Left kidney (tissue), 2 donors: ENCODE measurements around the gene DDN. TPM values are rescaled to one million over a fixed set of nuclear protein-coding genes. Genes with fewer than 3 reads are reported as not detected.

ENCODE experiments used
- DNase-seq: peaks from one replicate; pipeline ENCODE4 v3.0.0-alpha.2; 2013
- polyA plus RNA-seq: library from polyadenylated mRNA; unstranded; fragments of 120-200 nt; gene quantifications from one replicate; pipeline ENCODE4 v1.2.1, GENCODE V29; 2013; ENCODE audit not compliant: insufficient read length

DDN gene
- polyA plus RNA-seq, 1 donor, result 65.9 TPM

DNA sequence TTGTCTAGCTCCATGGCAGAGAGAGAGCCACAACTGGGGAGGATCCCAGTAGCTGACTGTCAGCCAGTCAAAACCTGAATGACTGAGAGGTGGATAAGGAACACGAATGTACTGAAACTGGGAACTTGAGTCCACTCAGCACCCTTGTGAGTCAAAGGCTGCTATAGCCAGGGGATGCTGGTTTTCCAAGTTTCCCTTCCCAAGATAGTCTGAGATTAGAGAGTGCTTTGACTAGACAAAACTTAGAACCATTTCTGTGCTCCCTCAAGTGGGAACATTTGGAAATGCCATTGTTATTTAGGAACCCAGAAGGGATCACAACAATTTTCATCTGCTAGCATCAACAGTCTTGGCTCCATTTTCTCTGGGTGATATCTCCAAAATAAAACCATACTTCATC lies 15.4 kb upstream of the DDN start:
- no peak for DNase-seq

DNA sequence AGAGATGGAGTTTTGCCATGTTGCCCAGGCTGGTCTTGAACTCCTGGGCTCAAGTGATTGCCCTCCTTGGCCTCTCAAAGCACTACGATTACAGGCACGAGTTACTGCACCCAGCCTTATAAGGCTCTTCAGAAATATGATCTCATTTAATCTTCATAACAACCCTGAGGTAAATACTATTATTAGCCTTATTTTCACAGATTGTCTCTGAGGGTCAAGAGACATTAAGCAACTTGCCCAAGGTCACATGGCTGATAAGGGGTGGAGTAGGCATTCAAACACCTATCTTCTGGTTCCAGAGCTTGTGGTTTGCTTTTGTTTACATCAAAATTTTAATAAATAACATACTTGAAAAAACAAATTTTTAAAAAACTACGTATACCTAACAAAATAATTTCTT lies 14.3 kb upstream of the DDN start:
- no peak for DNase-seq

DNA sequence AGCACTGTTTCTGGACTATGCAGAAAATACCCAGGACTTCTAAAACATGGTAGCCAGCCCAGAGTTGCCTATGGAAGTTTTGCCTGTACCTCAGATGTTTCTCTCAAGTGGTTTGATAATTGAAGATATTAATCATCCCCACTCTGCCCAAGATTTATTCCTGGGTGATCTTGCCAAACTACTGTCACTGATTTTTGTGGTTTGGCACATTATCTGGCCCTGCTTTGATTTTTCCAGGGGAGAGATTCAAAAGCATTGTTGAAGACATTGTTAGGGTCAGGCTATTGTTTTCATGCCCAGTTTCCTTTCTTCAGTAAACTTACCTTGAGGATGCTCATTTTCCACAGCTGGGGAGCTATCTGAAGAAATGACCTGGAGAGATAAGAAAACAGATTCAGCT lies 13.6 kb upstream of the DDN start:
- no peak for DNase-seq

DNA sequence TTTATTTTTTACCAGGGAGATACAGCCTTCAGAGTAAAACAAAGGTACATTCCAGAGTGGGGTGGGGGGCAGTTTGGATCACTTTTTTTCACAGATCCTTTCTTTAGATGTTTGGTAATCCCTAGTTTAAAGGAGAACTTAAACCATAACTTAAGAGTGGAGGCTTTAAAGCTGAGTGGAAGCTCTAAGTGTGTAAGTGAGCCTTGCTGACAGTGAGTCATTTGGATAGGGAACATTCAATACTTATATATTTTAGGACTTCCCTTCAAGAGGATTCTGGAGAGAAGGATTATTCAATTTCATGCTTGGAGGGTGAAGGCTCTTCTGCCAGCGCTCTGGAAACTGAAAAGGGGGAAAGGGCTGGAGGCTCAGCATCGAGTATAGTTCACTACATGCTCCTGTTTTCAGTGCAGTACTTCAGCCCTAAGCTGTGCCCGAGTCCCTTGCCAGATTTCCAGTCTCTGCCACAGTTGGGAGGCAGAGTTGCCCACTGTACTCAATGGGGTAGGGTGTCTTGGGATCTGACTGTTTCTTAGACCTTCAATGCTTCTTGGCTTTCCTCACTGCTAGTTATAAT lies 11.0 kb upstream of the DDN start:
- no peak for DNase-seq

DNA sequence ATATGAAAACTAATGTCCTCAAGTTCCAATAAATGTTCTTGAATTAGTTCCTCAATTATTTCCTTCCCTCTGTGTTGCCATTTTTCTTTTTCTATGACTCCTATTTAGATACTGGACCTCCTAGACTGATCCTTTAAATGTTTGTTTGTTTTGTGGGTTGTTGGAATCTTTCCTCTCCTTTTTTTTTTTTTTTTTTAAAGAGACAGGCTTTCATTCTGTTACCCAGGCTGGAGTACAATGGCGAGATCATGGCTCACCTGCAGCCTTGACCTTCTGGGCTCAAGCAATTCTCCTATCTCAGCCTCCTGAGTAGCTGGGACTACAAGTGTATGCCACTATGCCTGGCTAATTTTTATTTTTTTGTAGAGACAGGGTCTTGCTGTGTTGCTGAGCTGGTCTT lies 9.8 kb upstream of the DDN start:
- DNase-seq, result no peak

DNA sequence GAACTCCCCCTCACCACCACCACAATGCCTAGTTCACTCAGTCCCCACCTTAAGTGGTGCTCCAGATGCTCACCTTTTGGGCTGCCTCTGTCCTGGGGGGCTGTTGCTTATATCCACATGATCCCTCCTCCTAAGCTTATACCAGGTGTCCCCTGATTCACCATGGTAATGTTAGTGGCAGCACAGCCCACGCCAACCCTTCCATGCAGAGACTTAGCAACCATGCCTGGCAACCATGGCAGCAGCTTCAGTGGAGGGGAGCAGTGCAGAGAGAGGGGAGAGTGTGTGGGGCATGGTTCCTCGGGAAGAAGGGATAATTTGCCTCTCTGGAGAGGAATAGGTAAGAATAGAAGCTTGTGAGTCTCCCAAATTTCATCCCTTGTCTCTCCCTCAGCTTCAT lies 1.2 kb upstream of the DDN start:
- DNase-seq, result no peak

DNA sequence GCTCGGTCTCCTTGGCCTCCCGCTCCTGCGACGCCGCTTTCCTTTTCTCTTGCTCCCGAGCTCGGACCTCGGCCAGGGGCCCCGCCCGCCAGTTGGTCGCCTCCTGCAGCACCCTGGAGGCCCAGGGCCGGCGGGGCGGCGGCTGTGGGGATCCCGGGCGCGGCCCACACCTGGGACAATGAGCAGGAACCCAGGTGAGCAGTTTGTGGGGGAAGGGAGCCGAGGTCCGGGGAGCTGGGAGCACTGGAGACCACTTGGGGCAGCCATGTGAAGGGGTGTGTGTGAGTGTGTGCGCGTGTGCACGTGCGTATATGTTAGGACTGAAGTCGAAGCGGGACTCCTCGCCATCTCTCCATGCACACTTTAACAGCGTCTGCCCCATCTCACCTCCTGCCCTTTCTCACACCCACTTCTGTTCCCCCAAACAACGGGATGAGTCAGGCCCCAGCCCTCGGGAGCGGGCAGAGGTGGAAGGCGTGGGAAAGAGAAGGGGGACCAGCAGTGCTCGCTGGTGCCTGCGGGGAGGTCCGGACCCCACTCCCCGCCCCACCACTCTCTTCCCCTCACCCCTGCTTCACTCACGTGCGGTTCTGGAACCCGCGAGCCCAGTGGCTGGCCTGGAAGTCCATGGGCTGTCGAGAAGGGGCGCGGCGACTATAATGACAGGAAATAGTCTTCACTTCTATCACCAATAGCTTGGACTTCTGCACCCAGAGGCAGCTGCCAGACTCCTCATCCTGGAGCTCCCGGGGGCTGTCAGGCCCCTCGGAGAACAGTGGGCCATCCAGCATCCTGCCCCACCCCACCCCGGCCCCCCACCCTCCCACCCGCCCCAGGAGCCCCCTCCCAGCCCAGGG lies 450 bp downstream of the DDN start:
- DNase-seq, result no peak

DNA sequence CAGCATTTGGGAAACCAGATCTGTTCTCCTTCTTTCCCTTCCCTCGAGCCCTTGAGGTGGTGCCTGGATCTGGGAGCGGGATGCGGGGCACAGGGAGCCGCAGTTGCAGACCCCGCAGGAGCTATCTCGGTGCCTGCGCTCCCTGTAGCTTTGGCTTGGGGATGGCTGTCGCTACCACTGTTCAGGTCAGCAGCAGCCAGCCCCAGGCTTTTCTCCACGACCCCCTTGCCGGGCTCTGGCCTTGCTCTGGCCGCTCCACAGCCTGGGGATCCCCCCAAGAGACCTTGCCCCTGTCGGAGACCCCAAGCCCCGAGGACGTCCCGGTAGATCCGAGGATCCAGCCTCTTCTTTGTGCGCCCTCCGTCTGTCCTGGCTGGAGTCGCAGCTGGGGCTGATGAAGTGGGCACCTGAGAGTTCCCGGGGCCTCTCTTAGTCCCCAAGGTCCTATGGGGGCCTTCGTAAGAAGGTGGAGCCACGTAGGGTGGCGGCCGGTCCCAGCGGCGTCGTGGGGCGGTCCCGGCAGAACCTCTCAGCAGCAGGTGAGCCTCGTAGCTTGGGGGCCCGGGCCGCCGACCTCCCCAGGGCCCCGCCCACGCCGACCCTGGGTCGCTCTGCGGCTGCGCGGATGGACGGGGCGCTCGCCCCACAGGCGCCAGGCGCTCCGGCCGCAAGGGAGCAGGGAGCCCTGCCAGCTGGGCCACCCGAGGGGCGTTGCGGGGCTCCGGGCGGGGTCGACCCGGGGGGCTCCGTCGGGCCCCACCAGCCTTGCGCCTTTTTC lies 1.3 kb downstream of the DDN start:
- DNase-seq, result no peak

DNA sequence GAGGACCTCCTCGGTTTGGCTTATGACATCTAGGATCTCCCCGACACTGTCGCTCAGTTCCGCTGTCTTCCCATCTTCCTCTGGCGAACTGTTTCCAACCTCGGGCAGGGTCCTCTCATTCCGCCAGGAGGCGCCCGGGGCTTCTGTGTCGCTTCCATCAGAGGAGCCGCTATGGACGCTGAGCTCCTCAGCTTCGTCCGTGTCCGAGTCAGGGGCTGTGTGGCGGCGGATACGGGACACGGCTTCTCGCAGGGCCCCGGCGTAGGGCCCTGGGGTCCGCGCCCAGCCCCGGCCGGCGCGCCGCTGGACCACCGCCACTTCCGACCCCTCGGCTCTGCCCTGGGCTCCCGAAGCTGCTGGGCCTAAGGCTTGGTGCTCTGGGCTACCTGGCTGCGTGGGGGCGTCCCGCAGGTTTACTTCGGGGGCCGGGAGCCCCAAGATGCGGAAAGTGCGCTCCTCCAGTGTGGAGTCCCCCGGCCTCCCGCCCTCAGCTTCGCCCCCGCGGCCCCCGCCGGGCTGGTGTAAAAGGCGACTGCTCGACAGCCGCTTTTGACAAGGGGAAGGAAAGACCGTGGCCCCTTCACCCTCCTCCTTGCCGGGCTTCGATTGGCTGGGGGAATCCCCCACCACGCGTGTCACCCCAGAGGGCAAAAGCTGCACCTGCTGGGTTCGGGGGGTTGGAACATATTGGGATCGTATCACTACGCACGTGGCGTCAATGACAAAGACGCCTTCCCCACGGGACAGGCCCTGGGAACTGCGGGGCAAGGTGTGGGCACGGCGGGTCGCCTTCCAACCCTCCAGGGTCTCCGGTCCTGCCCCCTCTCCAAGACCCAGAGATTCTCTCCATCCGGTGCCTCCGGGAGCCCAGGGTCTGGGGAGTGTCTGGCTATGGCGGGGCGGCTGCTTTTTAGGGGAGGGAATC lies 2.1 kb downstream of the DDN start:
- peak; percentile 78 for DNase-seq

DNA sequence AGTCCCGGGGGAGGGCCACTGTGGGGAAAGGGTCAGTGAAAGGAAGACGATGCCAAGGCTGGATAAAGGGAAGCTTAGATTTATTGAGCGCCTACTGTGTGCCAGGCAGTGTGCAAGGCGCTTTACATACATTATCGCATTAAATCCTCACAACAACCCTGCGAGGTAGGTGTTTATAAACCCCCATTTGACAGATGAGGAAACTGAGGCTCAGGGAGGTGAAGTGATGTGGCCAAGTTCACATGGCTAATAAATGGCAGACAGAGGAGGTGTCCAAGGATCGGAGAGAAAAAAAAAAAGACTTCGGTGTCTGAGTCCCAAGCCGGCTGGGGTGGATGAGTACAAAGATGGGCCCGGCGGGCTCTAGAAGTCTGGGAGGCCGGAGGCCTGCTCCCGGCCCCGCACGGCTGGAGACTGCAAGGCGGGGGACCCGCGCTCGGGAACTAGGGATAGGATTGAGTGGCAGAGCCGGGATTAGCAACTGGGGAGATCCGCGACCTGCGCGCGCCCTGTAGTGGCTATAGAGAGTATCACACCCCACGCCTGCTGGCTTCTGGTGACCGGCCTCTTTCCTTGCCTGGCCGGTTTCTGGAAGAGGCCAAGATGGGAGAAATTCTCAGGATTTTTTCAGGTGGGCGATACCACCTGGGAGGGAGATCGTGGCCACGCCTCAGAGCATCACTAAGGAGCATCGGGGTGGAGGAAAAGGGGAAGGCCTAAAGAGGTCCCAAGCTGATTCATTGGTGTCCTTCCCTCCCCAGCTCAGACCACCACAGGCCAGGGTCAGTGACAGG lies 3.9 kb downstream of the DDN start:
- DNase-seq, result peak; percentile 85

DNA sequence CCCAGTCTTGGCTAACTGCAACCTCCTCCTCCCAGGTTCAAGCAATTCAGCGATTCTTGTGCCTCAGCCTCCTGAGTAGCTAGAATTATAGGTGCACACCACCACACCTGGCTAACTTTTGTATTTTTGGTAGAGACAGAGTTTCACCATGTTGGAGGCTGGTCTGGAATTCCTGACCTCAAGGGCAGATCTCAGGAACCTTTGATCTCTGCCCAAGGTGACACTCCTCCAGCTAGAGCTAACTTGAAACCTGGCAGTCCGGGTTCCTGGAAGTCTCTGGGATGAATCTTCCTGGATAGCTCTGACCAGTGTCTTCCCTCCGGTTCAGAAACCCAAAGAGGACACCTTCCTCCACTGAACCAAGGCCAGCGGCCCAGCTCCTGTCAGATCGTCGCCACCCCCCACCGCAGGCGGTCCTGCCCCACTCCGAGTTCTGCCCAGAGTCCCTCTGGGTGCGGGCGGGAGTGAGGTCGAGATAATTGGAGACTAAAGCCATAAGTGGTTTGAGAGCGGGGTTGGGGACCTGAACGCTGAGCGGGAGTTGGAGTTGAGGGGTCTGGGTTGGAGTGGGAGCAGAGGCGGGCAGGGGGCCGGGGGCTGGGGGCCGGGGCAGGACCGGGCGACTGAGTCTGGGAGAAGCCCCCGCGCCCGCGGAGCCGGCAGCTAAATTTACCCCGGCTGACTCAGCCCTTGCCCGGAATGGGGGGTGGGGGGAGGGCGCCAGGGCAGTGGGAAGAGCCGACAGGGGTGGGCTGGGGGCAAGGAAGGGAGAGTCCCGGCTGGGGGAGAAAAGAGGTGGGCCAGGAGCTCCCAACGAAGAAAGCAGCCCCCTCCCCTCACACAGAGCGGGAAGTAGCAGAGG lies 4.7 kb downstream of the DDN start:
- DNase-seq, result no peak

DNA sequence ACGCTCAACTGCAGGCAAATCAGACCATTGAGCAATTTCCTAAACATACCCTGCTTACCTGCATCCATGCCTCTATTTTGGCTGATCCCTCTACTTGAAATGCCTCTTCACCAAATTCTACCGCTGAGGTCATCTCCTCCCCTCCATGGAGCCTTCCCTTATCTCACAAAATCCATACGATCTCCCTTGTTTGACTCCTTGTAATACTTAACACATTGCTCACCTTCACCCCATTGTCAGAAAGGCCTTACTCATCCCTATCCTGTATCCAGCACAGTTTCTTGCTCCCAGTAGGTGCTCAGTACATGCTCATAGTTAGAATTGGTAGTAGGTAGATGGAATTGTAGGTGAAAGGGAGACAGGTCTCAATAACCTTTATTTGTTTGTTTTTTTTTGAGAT lies 5.4 kb downstream of the DDN start:
- no peak for DNase-seq

DNA sequence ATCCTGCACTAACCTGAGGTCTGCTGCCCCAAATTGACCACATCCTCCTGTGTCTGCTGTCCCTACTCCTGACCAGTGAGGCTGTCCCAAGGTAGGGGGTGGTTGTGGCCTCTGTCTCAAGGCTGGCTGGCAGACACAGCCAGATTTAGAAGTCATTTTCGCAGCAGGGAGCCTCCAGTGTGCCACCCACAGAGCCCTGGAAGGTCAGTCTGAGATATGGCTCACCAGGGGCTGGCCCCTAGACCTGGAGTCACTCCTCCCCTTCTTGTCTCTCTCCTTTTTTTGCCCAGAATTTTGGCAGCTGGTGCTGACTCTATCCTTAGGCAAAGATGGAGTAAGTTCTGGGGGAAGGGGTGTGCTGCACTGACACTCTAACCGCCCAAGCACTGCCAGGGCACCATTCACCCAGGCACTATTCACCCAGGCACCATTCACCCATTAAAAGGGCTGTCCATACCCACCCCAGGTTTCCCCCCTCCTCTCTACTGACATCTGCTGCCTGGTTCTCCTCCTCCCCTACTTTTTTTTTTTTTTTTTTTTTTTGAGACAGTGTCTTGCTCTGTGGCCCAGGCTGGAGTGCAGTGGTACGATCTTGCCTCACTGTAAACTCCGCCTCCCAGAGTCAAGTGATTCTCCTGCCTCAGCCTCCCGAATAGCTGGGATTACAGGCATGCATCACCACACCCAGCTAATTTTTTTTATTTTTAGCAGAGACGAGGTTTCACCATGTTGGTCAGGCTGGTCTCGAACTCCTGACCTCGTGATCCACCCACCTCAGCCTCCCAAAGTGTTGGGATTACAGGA lies 7.7 kb downstream of the DDN start:
- no peak for DNase-seq

DNA sequence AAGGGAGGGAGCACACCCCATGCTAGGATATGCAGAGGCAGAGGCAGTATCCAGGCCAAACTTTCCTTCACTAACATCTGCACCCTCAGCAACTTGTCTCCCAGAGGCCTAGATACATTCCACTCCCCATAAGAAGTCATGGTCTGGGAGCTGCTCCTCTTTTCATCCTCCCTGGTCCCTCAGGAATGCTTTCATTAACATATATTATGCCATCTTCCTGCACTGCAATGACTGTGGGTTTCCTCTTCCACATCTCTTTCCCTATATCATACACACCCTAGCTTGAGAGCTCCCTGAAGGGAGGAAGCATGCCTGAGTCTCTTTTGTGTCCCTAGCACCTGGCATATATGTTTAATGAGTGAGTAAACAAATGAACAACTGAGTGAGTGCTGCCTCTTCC lies 8.6 kb downstream of the DDN start:
- DNase-seq, result no peak

DNA sequence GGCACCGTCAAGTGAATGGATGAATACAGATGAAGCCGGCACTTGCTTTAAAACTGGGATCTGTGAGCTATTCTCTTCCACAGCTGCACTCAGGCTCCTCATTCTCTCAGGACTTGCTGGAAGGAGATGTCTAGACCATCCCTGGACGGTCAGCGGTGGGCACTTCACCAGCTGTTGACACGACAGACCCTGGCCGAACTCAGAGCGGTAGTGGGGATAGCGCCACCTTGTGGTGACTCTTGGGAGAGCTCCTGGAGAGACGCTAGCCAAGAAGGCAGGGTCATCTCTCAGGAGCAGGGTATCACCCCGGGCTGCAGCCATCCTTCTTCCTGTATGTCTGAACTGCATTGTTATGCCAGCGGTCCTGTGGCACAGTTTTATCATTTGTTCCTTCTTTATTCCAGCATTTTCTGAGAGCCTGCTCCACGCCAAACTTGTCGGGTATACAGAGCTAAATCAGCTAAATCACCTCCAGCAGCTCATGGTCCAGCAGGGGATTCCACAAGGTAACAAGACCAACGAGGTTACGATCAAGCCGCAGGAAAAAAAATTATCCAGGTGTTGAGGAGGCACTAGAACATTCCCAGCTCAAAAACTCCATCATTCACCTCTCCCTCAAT lies 11.0 kb downstream of the DDN start:
- DNase-seq, result no peak

DNA sequence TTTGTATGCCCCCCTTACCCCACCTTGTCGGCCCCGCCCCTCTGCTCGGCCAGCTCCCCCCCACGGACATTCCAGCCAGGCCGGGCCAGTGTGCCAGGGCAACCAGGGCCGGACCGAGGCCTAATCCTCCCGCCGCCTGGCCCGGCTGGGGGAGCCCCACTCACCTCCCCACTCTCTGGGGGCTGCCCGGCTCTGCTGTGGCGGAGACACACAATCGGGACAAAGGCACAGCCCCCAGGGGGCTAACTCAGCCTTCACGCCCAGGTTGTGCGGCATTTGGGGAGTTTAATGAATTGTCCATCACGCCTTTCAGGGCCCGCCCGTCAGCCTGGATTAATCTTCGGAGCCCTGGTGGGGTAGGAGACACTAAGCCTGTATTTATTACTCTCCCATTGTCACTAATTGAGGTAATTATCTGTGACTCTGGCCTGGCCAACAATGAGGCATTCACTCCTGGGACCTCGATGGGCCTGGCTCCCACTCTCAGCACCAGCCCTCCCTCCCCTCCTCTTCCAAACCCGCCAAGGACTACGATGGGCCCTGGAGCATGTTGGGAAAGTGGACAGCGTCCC lies 12.4 kb downstream of the DDN start:
- no peak for DNase-seq

DNA sequence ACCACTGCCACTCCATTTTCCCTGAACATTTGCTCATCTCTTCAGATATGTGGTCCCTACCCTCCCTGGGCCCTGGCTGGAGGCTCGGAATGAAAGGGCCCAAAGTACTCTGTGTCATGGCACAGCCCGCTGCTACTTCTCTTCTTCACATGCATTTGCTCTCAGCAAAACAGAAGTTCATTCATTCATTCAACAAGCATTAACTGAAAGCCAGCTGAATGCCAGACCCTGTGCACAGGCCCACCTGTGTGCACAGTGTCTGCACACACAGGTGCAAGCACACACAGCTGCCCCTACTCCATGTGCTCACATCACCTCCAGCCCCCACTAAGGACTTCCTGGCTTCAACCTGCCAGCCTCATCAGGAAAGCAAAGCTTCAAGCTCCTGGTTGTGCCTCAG lies 13.3 kb downstream of the DDN start:
- DNase-seq, result no peak

DNA sequence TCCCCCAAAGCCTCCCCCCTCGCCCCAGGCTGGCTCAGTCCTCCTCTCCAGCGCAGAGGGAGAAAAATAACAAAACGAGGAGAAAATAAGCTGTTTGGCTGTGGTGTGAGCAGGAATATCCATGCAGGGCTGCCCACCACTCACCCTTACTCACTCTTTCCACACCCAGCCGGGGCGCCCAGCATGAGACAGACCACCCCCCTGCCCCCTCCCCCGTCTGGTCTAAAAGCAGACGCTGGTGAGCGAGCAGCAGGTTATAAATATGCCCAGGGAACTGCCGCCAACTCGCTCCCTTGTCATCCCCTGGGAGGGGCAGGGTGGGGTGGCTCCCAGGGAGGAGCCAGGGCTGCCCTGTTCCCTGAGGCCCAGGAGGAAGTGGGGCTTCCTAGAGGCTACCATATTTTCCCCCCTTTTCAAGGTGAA lies 13.7 kb downstream of the DDN start:
- DNase-seq, result no peak
